GM12878 (cell line): ENCODE measurements around the gene SRC. TPM values are rescaled to one million over a fixed set of nuclear protein-coding genes. Genes with fewer than 3 reads are reported as not detected.

Experiments
- ATAC-seq: fragments of 200-7000 bp; cut with Tn5 transposase; 3 replicates; pipeline ENCODE4 v1.9.1; 2020; ENCODE audit warnings: mild to moderate bottlenecking, moderate library complexity
- BruUV-seq: library from RNA; stranded (reverse); fragments of 400-500 nt; replicated peaks from 2 replicates; lab custom pipeline; 2021; lab: Mats Ljungman, UMichigan
- CTCF ChIA-PET: fragments of 300-600 bp; sonication (Branson Sonifier 250); formaldehyde crosslinking; extraction: SDS; loops from one replicate; lab custom pipeline; 2021; ENCODE audit warnings: inconsistent platforms; lab: Yijun Ruan, JAX
- POLR2A ChIA-PET: fragments of 350-600 bp; formaldehyde crosslinking; extraction: SDS; loops from one replicate; lab custom pipeline; 2021; ENCODE audit warnings: inconsistent platforms; lab: Charles Lee
- RAD21 ChIA-PET: fragments of 300-600 bp; sonication (Branson Sonifier 250); formaldehyde crosslinking; loops from one replicate; lab custom pipeline; 2023; ENCODE audit warnings: antibody characterized with exemption; ENCODE audit not compliant: unreplicated experiment; lab: Charles Lee
- SMC1A ChIA-PET: fragments of 300-600 bp; sonication (Branson Sonifier 250); formaldehyde crosslinking; loops from one replicate; lab custom pipeline; 2023; ENCODE audit not compliant: unreplicated experiment, uncharacterized antibody; lab: Charles Lee
- DNase-seq: peaks from one replicate; pipeline ENCODE4 v3.0.0-alpha.2; 2011; ENCODE audit warnings: low read depth, low spot score
- FAIRE-seq: peaks from 3 replicates; lab custom pipeline; 2011; peaks lifted over from hg19 to GRCh38; lab: Jason Lieb, UNC
- H2AFZ ChIP-seq: 2 replicates; pipeline ENCODE4 v1.6.0; 2011; ENCODE audit warnings: low read depth, low read length, control low read depth; ENCODE audit not compliant: control insufficient read depth
- H3K27ac ChIP-seq: 2 replicates; pipeline ENCODE4 v1.5.1; 2011; ENCODE audit warnings: control low read depth; ENCODE audit not compliant: control insufficient read depth, insufficient read depth
- H3K27me3 ChIP-seq, 2 experiments: replicated peaks in 1 of 2; 2 replicates each; pipeline versions ENCODE4 v1.6.0 to v1.6.1; 2011; ENCODE audit warnings: low read length in 1 of 2; ENCODE audit not compliant: control insufficient read depth in 2 of 2, insufficient read depth in 2 of 2
- H3K36me3 ChIP-seq, 2 experiments: 2 replicates each; pipeline ENCODE4 v1.5.1; 2011; ENCODE audit warnings: low read length in 1 of 2; ENCODE audit not compliant: control insufficient read depth in 2 of 2, insufficient read depth in 2 of 2
- H3K4me1 ChIP-seq: 2 replicates; pipeline ENCODE4 v1.6.1; 2011; ENCODE audit warnings: mild to moderate bottlenecking, low read length, moderate library complexity, mixed read lengths; ENCODE audit not compliant: control insufficient read depth, insufficient read depth
- H3K4me2 ChIP-seq: 2 replicates; pipeline ENCODE4 v1.6.0; 2011; ENCODE audit warnings: control low read depth; ENCODE audit not compliant: control insufficient read depth, insufficient read depth
- H3K4me3 ChIP-seq: fragments of 200-600 bp; sonication (generic); 2 replicates; pipeline ENCODE4 v1.5.1; 2016
- H3K79me2 ChIP-seq: 2 replicates; pipeline ENCODE4 v1.6.0; 2011; ENCODE audit warnings: low read length; ENCODE audit not compliant: control insufficient read depth, insufficient read depth
- H3K9ac ChIP-seq: 2 replicates; pipeline ENCODE4 v1.8.0; 2011; ENCODE audit warnings: low read length, control low read depth, mixed read lengths; ENCODE audit not compliant: control insufficient read depth, insufficient read depth
- H3K9me3 ChIP-seq: replicated peaks from 3 replicates; pipeline ENCODE4 v1.5.1; 2011; ENCODE audit warnings: mild to moderate bottlenecking, low read length; ENCODE audit not compliant: control insufficient read depth, insufficient read depth
- H4K20me1 ChIP-seq: 2 replicates; pipeline ENCODE4 v1.6.0; 2011; ENCODE audit not compliant: control insufficient read depth, insufficient read depth
- CBX5 ChIP-seq: sonication (generic); IDR thresholded peaks from 2 replicates; pipeline ENCODE4 v1.6.1; 2016; ENCODE audit warnings: low read depth, moderate library complexity, mild to moderate bottlenecking, inconsistent platforms
- EED ChIP-seq: sonication (generic); IDR thresholded peaks from 2 replicates; pipeline ENCODE4 v1.6.1; 2016; ENCODE audit warnings: antibody characterized with exemption, low read depth
- EZH2 ChIP-seq: IDR thresholded peaks from 2 replicates; pipeline ENCODE4 v1.6.1; 2012; ENCODE audit warnings: low read depth, mild to moderate bottlenecking, control low read depth, inconsistent platforms, low read length, borderline replicate concordance; ENCODE audit not compliant: control insufficient read depth
- GABPA ChIP-seq: IDR thresholded peaks from 2 replicates; pipeline ENCODE4 v1.6.1; 2014; ENCODE audit warnings: antibody characterized with exemption, low read depth, mild to moderate bottlenecking, inconsistent platforms
- HDGF ChIP-seq: fragments of 450-650 bp; IDR thresholded peaks from 2 replicates; pipeline ENCODE4 v1.6.1; 2016; ENCODE audit warnings: antibody characterized with exemption
- IKZF2 ChIP-seq, 2 experiments: fragments of 450-650 bp; IDR thresholded peaks; 2 replicates each; pipeline ENCODE4 v1.6.1; 2017; ENCODE audit warnings: mild to moderate bottlenecking in 2 of 2, moderate library complexity in 2 of 2
- NR2C2 ChIP-seq: IDR thresholded peaks from 2 replicates; pipeline ENCODE4 v1.6.1; 2011; ENCODE audit warnings: borderline replicate concordance, low read depth; ENCODE audit not compliant: control insufficient read depth, insufficient read length
- RCOR1 ChIP-seq: conservative IDR thresholded peaks from 2 replicates; pipeline ENCODE4 v1.6.1; 2012; ENCODE audit warnings: low read depth, low read length, improper control_type of control experiment
- RUNX3 ChIP-seq: IDR thresholded peaks from 2 replicates; pipeline ENCODE4 v1.6.1; 2012; ENCODE audit warnings: low read length, inconsistent platforms
- WRNIP1 ChIP-seq: IDR thresholded peaks from 2 replicates; pipeline ENCODE4 v1.6.1; 2011; ENCODE audit warnings: low read depth, low read length, improper control_type of control experiment, borderline replicate concordance
- ZBED1 ChIP-seq: IDR thresholded peaks from 2 replicates; pipeline ENCODE4 v1.6.1; 2016; ENCODE audit warnings: borderline replicate concordance
- ZNF622 ChIP-seq: fragments of 450-650 bp; IDR thresholded peaks from 2 replicates; pipeline ENCODE4 v1.6.1; 2017; ENCODE audit warnings: mild to moderate bottlenecking, inconsistent platforms
- WGBS: methylation state at CpG from one replicate; pipeline ENCODE4 v1.1.6; 2016; ENCODE audit warnings: low lambda C conversion rate; ENCODE audit not compliant: insufficient replicate concordance, insufficient coverage; ENCODE audit errors: missing lambda C conversion rate; 5-methylcytosine and 5-hydroxymethylcytosine counted together
- in situ Hi-C: fragments of 300-500 bp; cut with MboI; formaldehyde crosslinking; loops from 9 replicates; pipeline ENCODE4 v1.14.3; 2018; ENCODE audit warnings: mixed read lengths
- intact Hi-C: fragments of 100-400 bp; cut with micrococcal nuclease; formaldehyde crosslinking; loops from one replicate; pipeline ENCODE4 v1.14.2; 2022; ENCODE audit not compliant: unreplicated experiment
- polyA plus RNA-seq, 11 experiments: library from polyadenylated mRNA; depleted of rRNA in 4 of 11; unstranded in 6 of 11; stranded (reverse) in 5 of 11; fragments of >200 nt; fragmentation: Nextera tagmentation in 4 of 11; fragmentation: Illumina TruSeq in 1 of 11; extraction: Ambion mirVana in 4 of 11; extraction: Trizol in 1 of 11; gene quantifications; 1 replicate in 1 of 11; 2 replicates in 10 of 11; pipeline versions ENCODE4 v1.2.1 to v1.2.3, GENCODE V29; 2011 to 2016; ENCODE audit warnings: inconsistent platforms in 2 of 11, missing spikeins in 2 of 11, low read depth in 1 of 11
- total RNA-seq, 4 experiments: library from RNA; depleted of rRNA in 3 of 4; stranded (reverse); fragments of >200 nt in 3 of 4; fragmentation: Illumina TruSeq in 1 of 4; extraction: Trizol in 1 of 4; gene quantifications; 2 replicates each; pipeline versions ENCODE4 v1.2.1 to v1.2.3, GENCODE V29; 2013 to 2021
- TF ChIP-seq, protein P1 (sequence below): fragments of 450-650 bp; conservative IDR thresholded peaks from 2 replicates; pipeline ENCODE4 v1.6.1; 2017; ENCODE audit warnings: mild to moderate bottlenecking, moderate library complexity

SRC gene
- total and polyA plus RNA-seq, 10 of the 15 experiments (the other 5 are each of a cell fraction or from before 2014, with no cell fraction given), result 0.60 to 71.3 (median 27.2) TPM

DNA sequence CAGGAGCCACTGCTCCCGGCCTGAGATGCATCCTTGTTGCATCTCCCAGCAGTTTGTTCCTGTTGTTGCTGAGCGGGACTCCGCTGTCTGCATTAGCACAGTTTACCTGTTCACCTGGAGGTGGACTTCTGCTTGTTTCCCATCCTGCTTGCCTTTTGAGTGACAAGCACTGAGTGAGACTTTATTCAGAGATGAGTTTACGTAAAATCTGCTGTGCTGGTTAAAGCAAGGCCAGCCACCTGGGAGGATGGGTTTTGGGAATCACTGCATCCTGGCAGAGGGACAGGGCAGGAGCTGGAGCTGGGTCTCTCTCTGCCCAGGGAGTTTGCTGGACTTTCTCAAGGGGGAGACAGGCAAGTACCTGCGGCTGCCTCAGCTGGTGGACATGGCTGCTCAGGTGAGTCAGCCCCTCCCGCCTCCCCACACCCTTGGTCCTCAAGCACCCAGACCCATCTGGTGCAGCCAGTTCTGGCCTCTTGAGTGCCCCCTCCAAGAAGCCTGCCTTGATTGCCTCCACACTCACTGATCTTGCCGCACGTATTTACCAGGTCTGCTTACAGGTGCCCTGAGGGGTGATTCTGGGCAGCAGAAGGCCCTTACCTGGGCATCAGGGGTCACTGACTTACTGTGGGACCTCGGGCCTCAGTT, 55.5 kb downstream of the SRC start:
- in situ Hi-C loops (no loop called here), intact Hi-C loops (loop anchor here (10.0 kb wide), 1 partner anchor 207 kb away; no protein-coding TSS in a partner anchor)
- TF ChIP-seq RCOR1 (no peak), RUNX3 (no peak), GABPA (no peak), EED (no peak), EZH2 (no peak), WRNIP1 (no peak), ZNF622 (no peak), ZBED1 (no peak), IKZF2 (IDR thresholded peaks at IDR 0.05) (no peak), HDGF (no peak), NR2C2 (no peak), CBX5 (no peak)
- TF ChIP-seq, protein P1, sequence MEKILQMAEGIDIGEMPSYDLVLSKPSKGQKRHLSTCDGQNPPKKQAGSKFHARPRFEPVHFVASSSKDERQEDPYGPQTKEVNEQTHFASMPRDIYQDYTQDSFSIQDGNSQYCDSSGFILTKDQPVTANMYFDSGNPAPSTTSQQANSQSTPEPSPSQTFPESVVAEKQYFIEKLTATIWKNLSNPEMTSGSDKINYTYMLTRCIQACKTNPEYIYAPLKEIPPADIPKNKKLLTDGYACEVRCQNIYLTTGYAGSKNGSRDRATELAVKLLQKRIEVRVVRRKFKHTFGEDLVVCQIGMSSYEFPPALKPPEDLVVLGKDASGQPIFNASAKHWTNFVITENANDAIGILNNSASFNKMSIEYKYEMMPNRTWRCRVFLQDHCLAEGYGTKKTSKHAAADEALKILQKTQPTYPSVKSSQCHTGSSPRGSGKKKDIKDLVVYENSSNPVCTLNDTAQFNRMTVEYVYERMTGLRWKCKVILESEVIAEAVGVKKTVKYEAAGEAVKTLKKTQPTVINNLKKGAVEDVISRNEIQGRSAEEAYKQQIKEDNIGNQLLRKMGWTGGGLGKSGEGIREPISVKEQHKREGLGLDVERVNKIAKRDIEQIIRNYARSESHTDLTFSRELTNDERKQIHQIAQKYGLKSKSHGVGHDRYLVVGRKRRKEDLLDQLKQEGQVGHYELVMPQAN, result no peak
- FAIRE-seq (no peak), ATAC-seq (no peak), DNase-seq (no peak)
- ChIA-PET POLR2A (no interaction called here), SMC1A (no interaction called here), CTCF (no interaction called here), RAD21 (interaction anchor here (1.0 kb wide), 1 partner anchor 12 kb away, joined by 3 read pairs; no protein-coding TSS in a partner anchor)
- Histone ChIP-seq H3K79me2 (no peaks in the 10 kb centered on the region), H2AFZ (no peak overlapping the region), H3K27me3 (no peaks in the 10 kb centered on the region), H3K4me2 (no peak overlapping the region), H4K20me1 (no peaks in the 10 kb centered on the region), H3K9ac (no peak overlapping the region), H3K9me3 (no peaks in the 10 kb centered on the region), H3K4me1 (peaks cover 6% of the 10 kb centered on the region), H3K36me3 (peaks cover 8 to 59% of the 10 kb centered on the region in 2 experiments; a peak in 3 of 4 replicates), H3K27ac (no peak overlapping the region), H3K4me3 (no peak overlapping the region)
- BruUV-seq, result no TSS peak
- WGBS, result 89% methylated on average over 9 of the region's 9 CpGs
